DLD1 (cell line): ENCODE results near the gene NEDD4L.
"Not testable (repeated sequence)": the region's sequence is repeated elsewhere in the genome, so short reads cannot be mapped to it uniquely, and the experiment has no call there.

Experiments used
- in situ Hi-C: cut with HindIII; loops from 2 replicates; pipeline ENCODE4 v1.10.0; 2017; ENCODE audit warnings: low sequenced_read_pairs

The NEDD4L gene

DNA sequence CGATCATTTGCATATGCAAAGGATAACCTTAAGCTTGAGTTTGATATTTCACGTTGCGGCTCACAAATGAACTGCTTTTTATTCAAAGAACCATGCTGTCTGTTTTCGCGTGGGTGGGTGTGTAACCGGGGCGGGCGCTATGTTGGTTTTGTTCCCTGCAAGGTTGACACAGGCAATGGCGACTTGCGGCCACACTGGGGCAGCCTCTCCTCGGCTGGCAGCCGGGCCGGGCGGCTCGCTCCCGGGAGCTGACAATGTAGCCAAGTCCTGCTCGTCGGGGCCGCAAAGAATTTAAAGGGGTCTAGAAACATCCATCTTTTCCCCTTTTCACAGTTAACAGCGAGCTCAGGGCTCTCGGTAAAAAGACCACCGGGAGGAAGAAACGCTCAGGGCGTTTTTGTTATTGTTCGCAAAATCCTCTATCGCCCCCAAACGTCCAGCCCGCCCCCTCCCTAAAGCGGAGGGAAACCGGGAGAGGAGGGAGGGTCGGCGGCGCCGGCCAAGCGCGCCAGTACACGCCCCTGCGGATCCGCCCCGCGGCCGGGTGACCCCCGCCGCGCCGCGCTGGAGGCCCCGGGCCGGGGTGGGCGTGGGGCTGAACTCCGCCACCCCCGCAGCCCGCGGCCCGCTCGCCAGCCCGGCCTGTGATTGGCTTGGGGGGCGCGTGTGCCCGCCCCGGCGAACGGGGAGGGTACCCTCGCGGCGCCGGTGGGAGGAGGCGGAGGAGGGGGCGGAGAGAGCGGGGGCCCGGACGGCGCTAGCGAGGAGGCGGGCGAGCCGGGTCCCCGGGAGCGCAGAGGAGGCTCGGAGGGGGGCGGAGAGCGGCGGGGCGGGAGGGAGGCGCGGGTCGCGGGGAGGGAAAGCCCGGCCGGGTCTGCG, at the start of gene NEDD4L:
Gene NEDD4L (plus strand): TSS at position 736 of the 879 bp plus-strand sequence. CDS start 435 bp downstream, outside the sequence.
- in situ Hi-C loops: loop anchor here (10.0 kb wide), 1 partner anchor 61 kb away; no protein-coding TSS in a partner anchor

GRCh38 chr18:57995331-57995730, 48.7 kb upstream of the NEDD4L start:
- in situ Hi-C loops: no loop called here

- in situ Hi-C loops: not testable (repeated sequence)
These were observed 47.1 kb upstream of the NEDD4L start for GRCh38 chr18:57996894-57997293.

DNA sequence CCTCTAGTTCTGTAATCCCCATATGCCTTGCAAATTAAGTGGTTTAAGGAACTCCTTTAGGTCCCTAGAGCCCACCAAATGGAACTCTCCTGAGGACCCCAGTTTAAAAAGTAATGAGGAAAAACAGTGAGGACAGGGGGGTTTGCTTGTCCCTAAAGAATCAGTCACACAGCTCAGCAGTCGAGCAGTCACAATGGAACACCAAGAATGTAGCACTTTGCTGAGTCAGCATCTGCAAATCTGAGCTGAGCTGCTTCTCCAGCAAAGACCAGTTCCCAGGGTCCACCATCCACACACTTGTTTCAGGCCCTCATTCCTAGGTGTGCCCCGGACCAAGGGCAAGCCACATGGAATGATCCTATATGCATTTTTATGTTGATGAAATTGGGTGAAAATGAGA, 46.2 kb upstream of the NEDD4L start:
- in situ Hi-C loops: no loop called here

DNA sequence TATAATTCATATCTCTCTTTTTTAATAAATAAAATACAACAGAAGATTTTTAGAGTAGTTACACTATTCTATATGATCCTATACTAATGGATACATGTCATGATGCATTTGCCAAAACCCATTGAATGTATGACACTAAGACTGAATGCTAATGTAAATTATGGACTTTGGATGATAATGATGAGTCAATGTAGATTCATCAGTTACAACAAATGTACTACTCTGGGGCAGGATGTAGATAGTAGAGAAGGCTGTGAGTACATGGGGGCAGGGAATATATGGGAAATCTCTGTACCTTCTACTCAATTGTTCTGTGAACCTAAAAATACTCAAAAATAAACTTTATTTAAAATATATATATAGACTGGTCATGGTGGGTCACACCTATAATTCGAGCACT, 45.6 kb upstream of the NEDD4L start:
- in situ Hi-C loops: no loop called here

DNA sequence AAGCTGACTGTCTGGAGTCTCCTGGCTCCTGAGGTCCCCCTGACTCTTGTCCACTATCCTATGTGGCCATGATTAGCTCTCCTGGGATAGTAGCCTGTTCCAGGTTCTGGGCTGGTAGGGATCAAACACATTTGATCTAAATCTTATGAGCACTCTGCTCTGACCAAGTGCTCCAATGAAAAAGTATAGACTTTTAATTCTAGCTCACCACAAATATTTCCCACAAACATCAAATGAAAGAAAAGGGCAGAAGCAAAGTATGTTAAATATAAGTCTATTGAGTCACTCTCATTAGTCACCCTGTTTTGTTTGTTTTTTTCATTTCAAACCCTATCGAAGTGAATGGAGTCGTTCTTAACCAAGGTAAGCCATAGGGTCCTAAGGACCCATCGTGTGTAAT, 39.7 kb upstream of the NEDD4L start:
- in situ Hi-C loops: no loop called here

DNA sequence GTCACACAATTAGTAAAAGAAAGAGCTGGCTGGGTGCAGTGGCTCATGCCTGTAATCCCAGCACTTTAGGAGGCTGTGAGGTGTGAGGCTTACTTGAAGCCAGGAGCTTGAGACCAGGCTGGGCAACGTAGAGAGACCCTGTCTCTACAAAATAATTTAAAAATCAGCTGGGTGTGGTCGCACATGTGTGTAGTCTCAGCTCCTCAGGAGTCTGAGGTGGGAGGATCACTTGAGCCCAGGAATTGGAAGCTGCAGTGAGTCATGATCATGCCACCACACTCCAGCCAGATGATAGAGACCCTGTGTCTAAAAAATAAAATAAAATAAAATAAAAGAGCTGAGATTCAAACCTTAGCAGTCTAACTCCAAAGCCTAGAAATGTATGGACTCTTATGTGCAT, 39.0 kb upstream of the NEDD4L start:
- in situ Hi-C loops: no loop called here

DNA sequence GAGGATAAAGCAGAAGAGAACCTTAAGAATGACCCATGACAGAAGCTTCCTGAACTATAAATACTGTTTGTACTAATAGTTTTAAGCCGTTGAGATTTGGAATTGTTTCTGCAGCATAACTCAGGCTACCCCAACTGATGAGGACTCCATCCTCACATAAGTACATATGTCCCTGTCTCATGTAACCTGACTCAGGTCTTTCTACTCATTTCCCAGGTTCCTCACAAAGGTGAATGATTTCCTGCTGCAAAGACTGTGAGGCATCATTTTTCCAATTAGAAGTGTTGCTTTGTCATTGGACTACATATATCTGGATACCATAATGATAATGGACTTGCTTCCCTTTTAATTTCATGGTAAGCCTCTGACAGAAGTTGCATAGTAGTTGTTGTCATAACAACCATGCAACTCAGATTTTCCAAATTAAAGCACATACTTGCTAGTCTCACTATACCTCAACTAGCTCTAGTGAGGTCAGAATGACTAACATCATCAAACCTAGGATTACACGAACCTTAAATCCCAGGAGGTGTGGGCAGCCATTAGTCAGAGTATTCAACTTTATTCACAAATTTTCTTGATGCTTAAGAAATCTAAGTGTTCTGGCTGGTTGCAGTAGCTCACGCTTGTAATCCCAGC, 38.0 kb upstream of the NEDD4L start:
- in situ Hi-C loops: no loop called here

DNA sequence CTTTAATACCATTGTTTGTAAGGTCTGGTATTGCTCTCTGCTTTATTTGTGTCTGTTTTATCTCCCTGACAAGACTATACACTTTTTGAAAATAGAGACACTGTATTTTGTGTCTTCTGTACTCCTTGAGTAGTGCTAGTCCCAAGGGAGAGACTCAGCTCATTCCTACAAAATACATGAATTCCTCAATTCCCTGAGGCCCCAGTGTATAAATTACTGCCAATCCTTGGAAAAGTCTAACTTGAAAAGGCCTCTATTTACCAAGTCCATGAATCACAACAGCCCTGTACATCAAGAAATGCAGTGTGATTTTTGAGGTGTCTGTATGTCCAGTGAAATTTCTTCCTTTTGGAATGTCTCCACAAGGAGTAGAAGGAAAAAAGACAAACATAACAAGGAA, 34.9 kb upstream of the NEDD4L start:
- in situ Hi-C loops: no loop called here

DNA sequence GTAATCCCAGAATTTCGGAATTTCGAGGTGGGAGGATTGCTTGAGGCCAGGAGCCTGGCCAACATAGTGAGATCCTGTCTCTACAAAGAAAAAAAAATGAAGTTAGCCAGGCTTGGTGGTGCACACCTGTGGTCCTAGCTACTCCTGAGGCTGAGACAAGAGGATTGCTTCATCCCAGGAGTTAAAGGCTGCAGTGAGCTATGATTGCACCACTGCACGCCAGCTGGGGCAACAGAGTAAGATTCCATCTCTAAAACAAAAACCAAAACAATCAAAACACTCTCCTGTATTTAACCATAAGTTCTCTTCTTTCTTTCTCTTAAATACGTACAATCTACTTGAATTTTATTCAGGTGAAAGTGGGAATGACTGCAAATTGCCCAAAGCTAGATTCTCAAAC, 33.8 kb upstream of the NEDD4L start:
- in situ Hi-C loops: no loop called here

- in situ Hi-C loops: no loop called here
These were observed 31.7 kb upstream of the NEDD4L start for GRCh38 chr18:58012356-58012755.

DNA sequence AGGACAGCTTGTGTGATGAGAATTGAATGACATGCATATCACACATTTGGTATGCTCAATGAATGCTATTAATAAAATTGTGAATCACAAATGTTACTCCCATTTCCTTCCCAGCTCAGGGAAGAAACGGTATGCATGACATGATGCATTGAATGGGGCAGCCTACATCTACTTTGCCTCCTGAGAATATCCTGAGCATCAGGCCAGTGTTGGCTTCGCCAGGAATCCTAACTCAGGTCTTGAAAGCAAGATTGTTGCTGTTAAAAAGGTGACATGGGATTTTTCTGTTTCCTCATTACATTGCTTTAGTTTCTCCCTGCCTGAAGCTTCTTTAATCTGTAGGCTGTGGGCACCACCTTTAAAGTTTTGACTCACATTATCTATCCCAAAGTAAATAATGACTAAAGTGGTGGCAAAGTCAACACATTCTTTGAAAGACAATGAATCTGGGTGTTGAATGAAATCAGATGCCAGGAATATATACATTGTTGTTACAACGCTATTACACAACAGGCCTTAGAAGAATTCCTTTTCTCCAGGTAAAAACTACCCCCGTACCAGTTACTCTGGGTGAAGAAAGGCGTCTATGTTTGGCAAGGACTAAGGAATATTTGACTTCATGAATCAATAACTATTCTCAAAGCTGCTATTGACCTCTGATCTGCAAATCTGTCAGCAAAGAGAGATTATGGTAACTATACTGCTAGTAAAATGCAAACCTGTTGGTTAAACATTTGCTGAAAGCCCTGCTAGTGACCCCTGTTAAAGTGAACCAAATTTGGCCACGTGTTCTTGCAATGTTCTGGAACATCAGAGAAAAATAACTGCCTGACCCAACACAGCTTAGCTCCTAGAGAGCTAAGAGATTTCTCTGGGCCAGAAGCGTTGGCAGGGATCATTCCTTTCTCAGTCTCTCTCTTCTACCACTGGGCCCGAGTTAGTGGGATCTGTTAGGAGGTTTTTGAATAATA, 30.5 kb upstream of the NEDD4L start:
- in situ Hi-C loops: no loop called here

DNA sequence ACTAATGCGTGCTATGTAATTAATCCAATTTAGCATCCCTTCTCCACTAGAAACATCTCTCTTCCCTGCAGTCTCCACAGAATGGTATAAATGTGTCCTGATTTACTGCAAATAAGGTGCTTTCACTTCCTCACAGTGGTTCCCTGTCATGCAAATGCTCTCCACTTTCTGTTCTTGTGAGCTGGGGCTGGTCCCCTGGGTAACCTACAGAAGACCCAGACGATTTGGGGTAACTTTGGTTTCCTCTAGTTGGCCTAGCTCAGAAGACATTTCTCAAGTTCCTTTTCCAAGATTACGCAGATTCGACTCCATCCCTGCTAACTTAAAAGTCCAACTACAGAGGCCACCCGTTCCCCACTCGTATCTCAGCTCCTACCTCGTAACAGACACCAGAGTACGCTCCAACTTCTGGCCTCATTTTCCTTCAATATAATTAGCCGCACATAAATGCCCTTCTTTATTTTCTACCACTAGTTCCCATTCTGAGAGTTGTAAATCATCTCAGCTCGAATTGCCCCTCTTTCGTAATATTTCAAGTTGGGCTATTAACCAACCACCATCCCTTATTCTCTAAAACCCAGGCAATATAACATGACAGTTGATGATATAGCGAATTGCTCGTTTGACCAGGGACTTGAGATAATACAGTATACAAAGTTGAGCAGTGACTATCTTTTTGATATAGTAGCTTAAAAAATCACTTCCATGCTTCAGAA, 28.8 kb upstream of the NEDD4L start:
- in situ Hi-C loops: no loop called here

- in situ Hi-C loops: no loop called here
These were observed 26.8 kb upstream of the NEDD4L start for GRCh38 chr18:58017267-58017666.

DNA sequence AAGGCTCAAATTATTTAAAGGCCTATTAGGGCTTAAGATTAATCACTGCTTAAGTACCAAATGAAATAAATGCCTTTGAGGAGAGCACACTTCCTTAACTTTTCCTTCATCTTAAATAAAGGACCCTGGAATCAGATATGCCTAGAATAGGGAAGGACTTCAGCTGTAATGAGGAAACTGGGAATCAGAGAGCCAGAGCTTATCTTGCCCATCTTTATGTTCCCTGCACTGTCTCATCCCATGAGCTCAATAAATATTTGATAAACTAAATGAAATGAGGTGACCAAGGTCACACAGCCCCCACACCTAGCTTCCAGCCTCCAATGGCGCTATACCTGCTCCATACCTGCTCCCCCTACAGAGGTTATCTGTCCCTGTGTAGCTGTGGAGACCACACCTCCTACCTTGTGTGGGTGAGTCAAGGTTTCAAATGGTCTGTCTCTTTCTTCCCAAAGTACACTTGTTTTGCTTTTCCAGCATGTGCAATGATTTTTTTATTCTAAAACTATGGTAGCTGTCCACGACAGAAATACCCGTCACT, 23.4 kb upstream of the NEDD4L start:
- in situ Hi-C loops: no loop called here

DNA sequence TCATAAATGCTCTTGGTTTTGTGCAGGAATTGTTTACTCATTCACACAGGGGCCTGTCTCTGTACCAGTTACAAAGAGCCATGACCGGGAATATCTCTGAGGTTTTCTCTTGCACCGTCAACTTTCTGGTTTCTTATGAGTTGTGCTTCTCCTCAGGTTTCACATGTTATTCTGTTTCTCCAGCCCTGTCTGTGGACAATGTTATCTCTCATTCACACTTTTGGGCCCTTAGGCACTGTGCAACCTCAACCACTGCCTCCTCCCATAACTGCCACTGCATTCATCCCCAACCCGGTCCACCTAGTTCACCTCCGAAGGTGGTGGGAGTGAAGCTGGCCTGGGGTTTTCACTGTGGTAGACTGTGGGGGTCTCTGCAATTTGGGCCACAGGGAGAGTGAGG, 22.5 kb upstream of the NEDD4L start:
- in situ Hi-C loops: no loop called here

DNA sequence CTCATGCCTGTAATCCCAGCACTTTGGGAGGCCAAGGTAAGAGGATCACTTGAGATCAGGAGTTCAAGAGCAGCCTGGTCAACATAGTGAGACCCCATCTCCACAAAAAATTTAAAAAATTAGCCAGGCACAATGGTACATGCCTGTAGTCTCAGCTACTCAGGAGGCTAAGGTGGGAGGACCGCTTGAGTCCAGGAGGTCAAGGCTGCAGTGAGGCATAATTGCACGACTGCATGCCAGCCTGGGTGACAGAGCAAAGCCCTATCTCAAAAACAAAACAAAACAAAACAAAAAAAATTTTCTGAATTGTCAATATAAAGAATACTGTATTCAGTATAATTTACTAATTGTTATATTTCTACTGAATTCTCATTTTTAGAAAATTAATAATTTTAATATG, 20.9 kb upstream of the NEDD4L start:
- in situ Hi-C loops: no loop called here

- in situ Hi-C loops: no loop called here
These were observed 19.9 kb upstream of the NEDD4L start for GRCh38 chr18:58024139-58024538.

DNA sequence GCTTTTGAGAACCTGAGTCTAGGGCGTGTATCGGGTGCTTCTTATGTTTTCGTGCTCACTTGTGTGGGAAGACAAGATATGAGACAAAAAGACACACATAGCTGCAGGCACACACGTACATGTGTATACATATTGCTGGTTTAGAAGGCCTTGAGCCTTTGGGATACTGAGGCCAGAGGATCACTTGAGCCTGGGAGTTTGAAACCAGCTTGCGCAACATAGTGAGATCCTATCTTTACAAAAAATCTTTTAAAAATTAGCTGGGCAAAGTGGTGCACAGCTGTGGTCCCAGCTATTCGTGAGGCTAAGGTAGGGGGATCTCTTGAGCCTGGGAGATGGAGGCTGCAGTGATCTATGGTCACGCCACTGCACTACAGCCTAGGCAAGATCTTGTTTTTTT, 18.8 kb upstream of the NEDD4L start:
- in situ Hi-C loops: no loop called here

DNA sequence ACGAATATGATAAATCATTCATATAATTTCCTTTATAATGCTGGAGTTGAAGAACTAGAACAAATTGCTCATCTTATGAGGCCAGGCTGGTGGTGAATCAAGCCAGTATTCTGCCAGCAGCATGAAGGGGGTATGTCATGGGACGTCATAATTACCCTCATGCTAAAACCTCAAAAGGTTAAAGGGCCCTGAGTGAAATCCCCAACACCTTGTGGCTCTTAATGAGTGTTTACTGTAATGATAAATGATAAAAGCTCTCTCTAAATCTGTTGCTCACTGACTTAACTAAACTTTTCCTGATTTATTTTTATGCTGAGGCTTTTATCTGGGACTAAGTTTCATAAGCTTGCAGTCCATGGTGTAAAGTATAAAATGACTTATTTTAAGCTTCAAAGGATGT, 18.3 kb upstream of the NEDD4L start:
- in situ Hi-C loops: no loop called here
